Gastroesophageal sphincter (tissue), 4 donors: ENCODE data around the gene TBC1D14. TPM values are rescaled to one million over a fixed set of nuclear protein-coding genes. Genes with fewer than 3 reads are reported as not detected.

Experiments
- ATAC-seq: fragments of 150-250 bp; one replicate; pipeline ENCODE4 v1.9.1; 2016; ENCODE audit warnings: mild to moderate bottlenecking, moderate library complexity
- H3K27ac ChIP-seq, 4 donors: fragments of 200-600 bp; sonication (generic) in 3 of 4; 1 replicate in 3 of 4; 2 replicates in 1 of 4; pipeline ENCODE4 v1.5.1; 2016 to 2019
- H3K27me3 ChIP-seq: fragments of 200-600 bp; sonication (generic); one replicate; pipeline ENCODE4 v1.5.1; 2019
- H3K36me3 ChIP-seq, 2 donors: fragments of 200-600 bp; sonication (generic); one replicate each; pipeline ENCODE4 v1.5.1; 2019; ENCODE audit warnings: control low read depth in 1 of 2
- H3K4me1 ChIP-seq, 3 donors: fragments of 200-600 bp; sonication (generic); 1 replicate in 2 of 3; 2 replicates in 1 of 3; pipeline ENCODE4 v1.5.1; 2016 to 2019; ENCODE audit warnings: control low read depth in 2 of 3
- H3K4me3 ChIP-seq, 2 donors: fragments of 200-600 bp; sonication (generic); one replicate each; pipeline ENCODE4 v1.5.1; 2019; ENCODE audit warnings: mild to moderate bottlenecking in 1 of 2, moderate library complexity in 1 of 2
- H3K9me3 ChIP-seq, 3 donors: fragments of 200-600 bp; sonication (generic); one replicate each; pipeline ENCODE4 v1.5.1; 2017 to 2019; ENCODE audit warnings: control low read depth in 2 of 3
- EP300 ChIP-seq: sonication (generic); formaldehyde crosslinking; IDR thresholded peaks from one replicate; pipeline ENCODE4 v1.6.1; 2017; ENCODE audit warnings: antibody characterized with exemption, mild to moderate bottlenecking
- POLR2A ChIP-seq, 2 donors: fragments of 450-650 bp; IDR thresholded peaks; one replicate each; pipeline ENCODE4 v1.6.1; 2017; ENCODE audit warnings: antibody characterized with exemption in 2 of 2, mild to moderate bottlenecking in 2 of 2, moderate library complexity in 1 of 2
- POLR2AphosphoS5 ChIP-seq: sonication (generic); formaldehyde crosslinking; IDR thresholded peaks from one replicate; pipeline ENCODE4 v1.6.1; 2017; ENCODE audit warnings: antibody characterized with exemption
- WGBS, 2 donors: methylation state at CpG; one replicate each; pipeline ENCODE4 v1.1.5; 2018; ENCODE audit warnings: low coverage in 1 of 2; 5-methylcytosine and 5-hydroxymethylcytosine counted together
- total RNA-seq, 4 donors: library from RNA; depleted of rRNA; stranded (reverse); fragments of >200 nt; gene quantifications; one replicate each; pipeline ENCODE4 v1.1.0, GENCODE V29; 2016
- TF ChIP-seq, protein P1 (sequence below), 4 experiments: fragments of 200-600 bp in 2 of 4; fragments of 450-650 bp in 2 of 4; sonication (generic) in 1 of 4; IDR thresholded peaks; one replicate each; pipeline ENCODE4 v1.5.1; 2017 to 2019; ENCODE audit warnings: antibody characterized with exemption in 4 of 4, mild to moderate bottlenecking in 2 of 4, moderate library complexity in 2 of 4

The TBC1D14 gene
- total RNA-seq, 4 donors from 2014 or later, result 42.5 to 54.2 (median 45.0) TPM

DNA sequence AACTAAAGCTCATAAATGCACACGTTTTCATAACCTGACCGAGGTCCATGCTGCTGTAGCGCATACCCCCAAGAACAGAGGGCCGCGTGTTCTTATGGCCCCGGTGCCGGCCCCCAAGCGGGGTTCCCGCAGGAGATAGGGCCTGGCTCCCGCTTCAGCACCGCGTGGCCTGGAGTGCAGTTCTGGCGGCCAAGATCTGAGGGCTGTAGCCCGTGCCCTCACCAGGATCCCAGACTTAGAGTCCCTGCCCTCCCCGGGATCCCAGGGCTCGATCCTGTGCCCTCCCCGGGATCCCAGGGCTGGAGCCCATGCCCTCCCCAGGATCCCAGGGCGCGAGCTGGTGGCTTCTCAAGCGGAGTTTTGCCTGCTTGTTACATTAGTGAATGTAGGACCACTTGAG is 159.3 kb downstream of the TBC1D14 start:
- peaks cover 0 to 48% (median 13%) of the 10 kb centered on the region in 3 donors for H3K4me1 ChIP-seq
- H3K4me3 ChIP-seq, result peak overlapping the region; percentile 41 to 73
- H3K36me3 ChIP-seq, result peaks cover 0 to 8% of the 10 kb centered on the region in 2 donors
- WGBS, 2 donors, result 0 to 64% methylated on average over 3 to 8 of the region's 20 CpGs
- TF ChIP-seq, protein P1, sequence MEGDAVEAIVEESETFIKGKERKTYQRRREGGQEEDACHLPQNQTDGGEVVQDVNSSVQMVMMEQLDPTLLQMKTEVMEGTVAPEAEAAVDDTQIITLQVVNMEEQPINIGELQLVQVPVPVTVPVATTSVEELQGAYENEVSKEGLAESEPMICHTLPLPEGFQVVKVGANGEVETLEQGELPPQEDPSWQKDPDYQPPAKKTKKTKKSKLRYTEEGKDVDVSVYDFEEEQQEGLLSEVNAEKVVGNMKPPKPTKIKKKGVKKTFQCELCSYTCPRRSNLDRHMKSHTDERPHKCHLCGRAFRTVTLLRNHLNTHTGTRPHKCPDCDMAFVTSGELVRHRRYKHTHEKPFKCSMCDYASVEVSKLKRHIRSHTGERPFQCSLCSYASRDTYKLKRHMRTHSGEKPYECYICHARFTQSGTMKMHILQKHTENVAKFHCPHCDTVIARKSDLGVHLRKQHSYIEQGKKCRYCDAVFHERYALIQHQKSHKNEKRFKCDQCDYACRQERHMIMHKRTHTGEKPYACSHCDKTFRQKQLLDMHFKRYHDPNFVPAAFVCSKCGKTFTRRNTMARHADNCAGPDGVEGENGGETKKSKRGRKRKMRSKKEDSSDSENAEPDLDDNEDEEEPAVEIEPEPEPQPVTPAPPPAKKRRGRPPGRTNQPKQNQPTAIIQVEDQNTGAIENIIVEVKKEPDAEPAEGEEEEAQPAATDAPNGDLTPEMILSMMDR (IDR thresholded peaks at IDR 0.05), result no peak
- TF ChIP-seq POLR2AphosphoS5, result no peak
- no peak for TF ChIP-seq POLR2A (IDR thresholded peaks at IDR 0.05)
- no peak for TF ChIP-seq EP300
- H3K9me3 ChIP-seq, result no peaks in the 10 kb centered on the region
- no peaks in the 10 kb centered on the region for H3K27me3 ChIP-seq
- no peak for ATAC-seq
- peak overlapping the region; percentile 50 to 95 (median 90) for H3K27ac ChIP-seq

DNA sequence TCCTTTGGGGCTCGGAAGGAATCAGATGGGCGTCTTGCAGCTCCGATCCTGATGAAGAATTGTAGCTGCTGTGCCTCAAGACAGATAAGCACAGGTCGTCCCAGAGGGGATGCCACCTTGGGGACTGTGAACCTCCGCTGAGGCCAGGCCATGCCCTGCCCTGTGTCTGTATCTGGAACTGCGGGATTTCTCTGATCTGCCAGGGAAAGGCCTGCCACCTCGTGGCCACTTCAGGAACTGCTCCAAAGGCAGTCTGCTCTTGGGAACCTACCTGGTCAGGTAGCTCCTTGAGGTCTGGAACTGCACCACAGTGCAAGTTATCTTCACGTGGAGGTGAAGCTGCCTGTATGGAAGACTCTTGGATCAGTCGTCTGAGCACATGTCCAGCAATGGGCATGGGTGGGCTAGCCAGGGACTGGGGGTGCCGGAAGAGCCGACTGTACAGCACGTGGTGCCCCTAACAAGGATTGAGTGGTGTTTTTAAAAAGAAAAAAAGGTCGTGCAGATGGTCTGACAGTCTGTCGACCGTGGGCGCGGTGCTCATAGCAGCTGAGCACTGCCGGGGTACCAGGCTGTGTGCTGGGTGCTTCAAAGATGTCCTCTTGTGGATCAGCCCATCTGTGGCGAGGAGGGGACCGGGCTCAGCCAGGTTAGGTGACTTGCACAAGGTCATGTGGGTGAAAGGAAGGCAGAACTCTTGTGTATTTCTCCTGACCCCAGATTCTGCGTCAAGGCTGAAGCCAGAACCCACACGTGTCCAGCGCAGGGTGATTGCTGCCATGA is 161.3 kb downstream of the TBC1D14 start:
- Histone ChIP-seq H3K9me3 (no peaks in the 10 kb centered on the region), H3K4me3 (no peak overlapping the region), H3K36me3 (no peaks in the 10 kb centered on the region), H3K4me1 (peaks cover 0 to 35% (median 13%) of the 10 kb centered on the region in 3 donors), H3K27me3 (no peaks in the 10 kb centered on the region), H3K27ac (no peak overlapping the region)
- TF ChIP-seq, protein P1 (IDR thresholded peaks at IDR 0.05), result peak in 3 of 4 experiments; percentile 98
- no peak for TF ChIP-seq POLR2AphosphoS5
- no peak for ATAC-seq
- 29 to 41% methylated on average over 13 to 14 of the region's 23 CpGs for WGBS, 2 donors

DNA sequence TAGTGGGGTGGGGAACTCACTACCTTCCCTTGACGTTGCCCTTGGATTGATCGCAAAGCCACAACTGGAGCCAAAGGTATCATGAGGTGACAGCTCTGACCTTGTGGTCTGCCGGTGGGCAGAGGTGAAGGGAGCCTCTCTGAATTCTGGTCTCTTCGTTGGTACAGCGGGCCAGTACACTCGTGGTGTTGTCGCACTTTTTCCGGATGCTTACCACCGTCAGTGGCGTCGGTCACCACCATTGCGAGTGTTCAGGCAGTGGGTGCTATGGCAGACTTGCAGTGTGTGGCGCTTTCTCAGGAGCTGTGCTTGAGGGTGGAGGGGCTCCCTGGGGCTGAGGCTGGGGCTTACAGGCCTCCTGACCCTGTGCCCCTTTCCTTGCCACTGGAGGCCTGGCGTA is 163.4 kb downstream of the TBC1D14 start:
- Histone ChIP-seq H3K27me3 (no peaks in the 10 kb centered on the region), H3K4me1 (peaks cover 0 to 22% (median 3%) of the 10 kb centered on the region in 3 donors), H3K4me3 (no peak overlapping the region), H3K27ac (no peak overlapping the region), H3K36me3 (no peaks in the 10 kb centered on the region), H3K9me3 (no peaks in the 10 kb centered on the region)
- TF ChIP-seq, protein P1 (IDR thresholded peaks at IDR 0.05), result no peak
- TF ChIP-seq POLR2AphosphoS5 (no peak), POLR2A (IDR thresholded peaks at IDR 0.05) (no peak), EP300 (no peak)
- 79% methylated on average over 10 of the region's 14 CpGs; no CpG with 5 or more reads in 1 of the 2 donors for WGBS, 2 donors
- no peak for ATAC-seq

GRCh38 chr4:7073526-7074390 is 164.1 kb downstream of the TBC1D14 start:
- H3K27me3 ChIP-seq, result no peaks in the 10 kb centered on the region
- no peaks in the 10 kb centered on the region for H3K9me3 ChIP-seq
- WGBS, 2 donors, result 78 to 89% methylated on average over 3 to 5 of the region's 18 CpGs
- no peak for ATAC-seq
- no peak overlapping the region for H3K27ac ChIP-seq
- no peaks in the 10 kb centered on the region for H3K36me3 ChIP-seq
- TF ChIP-seq POLR2AphosphoS5 (no peak), POLR2A (IDR thresholded peaks at IDR 0.05) (no peak), EP300 (no peak)
- TF ChIP-seq, protein P1 (IDR thresholded peaks at IDR 0.05), result no peak
- no peak overlapping the region for H3K4me3 ChIP-seq
- peaks cover 0 to 20% (median 3%) of the 10 kb centered on the region in 3 donors for H3K4me1 ChIP-seq
